D721Med (cell line): ENCODE results near the gene KCNT1.

Experiments used
- DNase-seq: peaks from one replicate; pipeline ENCODE4 v3.0.0; 2011; ENCODE audit warnings: low spot score; ENCODE audit not compliant: insufficient read length
- FAIRE-seq: peaks from 2 replicates; lab custom pipeline; 2011; peaks lifted over from hg19 to GRCh38; lab: Jason Lieb, UNC
- TF ChIP-seq, protein P1 (sequence below): IDR thresholded peaks from 2 replicates; pipeline ENCODE4 v1.5.1; 2012; ENCODE audit warnings: mild to moderate bottlenecking, control low read depth; ENCODE audit not compliant: insufficient read depth; ENCODE audit errors: missing control alignments

KCNT1 gene

DNA sequence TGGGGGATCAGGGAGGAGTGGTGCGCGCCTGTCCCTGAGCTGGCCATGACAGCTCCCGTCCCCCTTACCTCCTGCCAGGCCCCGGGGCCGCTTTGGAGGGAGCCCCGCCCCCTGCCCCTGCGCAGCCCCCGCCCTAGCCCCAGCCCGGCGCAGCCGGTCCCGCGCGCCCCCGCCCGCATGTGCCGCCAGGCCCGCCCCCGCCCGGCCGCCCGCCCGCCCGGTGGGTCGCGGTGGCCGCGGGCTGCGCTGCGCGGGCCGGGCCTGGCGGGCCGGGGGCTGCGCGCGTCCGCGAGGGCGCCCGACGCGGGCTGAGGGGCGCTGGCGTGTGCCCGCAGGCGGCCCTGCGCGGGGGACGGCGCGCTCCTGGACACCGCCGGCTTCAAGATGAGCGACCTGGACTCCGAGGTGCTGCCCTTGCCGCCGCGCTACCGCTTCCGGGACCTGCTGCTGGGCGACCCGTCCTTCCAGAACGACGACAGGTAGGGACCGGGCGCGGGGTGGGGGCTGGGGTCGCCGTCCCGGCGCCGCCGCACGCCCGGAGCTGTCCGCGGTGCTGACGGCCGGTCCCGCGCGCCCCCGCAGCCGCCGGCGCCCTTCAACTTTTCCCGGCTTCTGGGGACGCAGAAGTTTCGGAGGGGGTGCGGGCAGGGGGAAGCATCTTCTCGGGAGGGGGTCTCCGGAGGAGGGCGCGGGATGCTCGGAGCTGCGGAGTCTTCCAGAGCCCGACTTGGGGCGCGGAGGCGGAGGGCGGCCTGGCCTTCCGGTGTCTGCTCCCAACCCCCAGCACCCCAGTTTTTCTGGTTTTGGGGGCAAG, 12.5 kb downstream of the KCNT1 start:
- no peak for DNase-seq

DNA sequence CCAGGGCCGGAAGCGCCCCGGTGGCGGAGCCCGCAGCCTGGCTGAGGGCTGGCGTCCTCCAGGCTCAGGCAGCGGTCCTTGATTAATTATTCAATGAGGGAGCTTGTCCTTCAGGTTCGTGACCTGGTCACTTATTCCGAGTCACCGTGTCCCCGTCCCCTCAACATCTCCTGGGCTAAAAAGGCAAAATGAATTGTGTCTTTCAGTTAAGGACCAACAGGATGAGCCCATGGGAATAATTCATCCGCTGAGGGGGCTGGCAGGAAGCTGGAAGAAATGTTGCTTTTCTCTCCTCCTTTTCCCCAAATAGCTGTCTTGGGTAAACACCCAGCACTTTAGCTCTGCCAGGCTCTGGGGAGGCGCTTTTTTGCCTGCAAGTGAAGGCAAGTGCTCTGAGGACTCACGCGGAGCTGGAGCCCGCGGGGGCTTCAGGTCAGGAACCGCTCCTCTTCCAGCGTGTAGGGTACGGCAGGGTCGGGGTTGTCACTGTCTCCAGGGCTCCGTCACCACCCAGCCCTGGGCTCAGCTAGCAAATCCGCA, 13.1 kb downstream of the KCNT1 start:
- TF ChIP-seq, protein P1, sequence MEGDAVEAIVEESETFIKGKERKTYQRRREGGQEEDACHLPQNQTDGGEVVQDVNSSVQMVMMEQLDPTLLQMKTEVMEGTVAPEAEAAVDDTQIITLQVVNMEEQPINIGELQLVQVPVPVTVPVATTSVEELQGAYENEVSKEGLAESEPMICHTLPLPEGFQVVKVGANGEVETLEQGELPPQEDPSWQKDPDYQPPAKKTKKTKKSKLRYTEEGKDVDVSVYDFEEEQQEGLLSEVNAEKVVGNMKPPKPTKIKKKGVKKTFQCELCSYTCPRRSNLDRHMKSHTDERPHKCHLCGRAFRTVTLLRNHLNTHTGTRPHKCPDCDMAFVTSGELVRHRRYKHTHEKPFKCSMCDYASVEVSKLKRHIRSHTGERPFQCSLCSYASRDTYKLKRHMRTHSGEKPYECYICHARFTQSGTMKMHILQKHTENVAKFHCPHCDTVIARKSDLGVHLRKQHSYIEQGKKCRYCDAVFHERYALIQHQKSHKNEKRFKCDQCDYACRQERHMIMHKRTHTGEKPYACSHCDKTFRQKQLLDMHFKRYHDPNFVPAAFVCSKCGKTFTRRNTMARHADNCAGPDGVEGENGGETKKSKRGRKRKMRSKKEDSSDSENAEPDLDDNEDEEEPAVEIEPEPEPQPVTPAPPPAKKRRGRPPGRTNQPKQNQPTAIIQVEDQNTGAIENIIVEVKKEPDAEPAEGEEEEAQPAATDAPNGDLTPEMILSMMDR, result no peak
- FAIRE-seq, result no peak
- no peak for DNase-seq

More for the DNA sequence above, 12.5 kb downstream of the KCNT1 start:
- TF ChIP-seq, protein P1, result no peak
- no peak for FAIRE-seq

DNA sequence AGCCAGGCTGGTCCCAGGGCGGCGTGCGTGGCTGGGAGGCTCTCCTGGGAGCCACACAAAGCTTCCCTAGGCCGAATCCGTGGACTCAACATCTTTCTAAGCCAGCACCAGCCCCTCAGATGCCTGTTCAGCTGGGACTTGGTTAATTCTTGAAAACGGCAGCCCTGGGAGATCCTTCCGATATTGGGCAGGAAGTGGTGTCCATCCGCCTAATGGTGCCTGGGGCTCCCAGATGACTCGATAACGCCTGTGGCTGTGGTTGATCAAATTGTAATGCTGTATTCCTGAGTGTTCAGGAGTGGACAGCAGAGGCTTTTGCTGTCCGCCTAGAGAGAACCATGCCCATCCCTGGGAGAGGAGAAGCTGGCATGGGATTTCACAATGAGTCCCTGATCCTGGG, 14.1 kb downstream of the KCNT1 start:
- DNase-seq (no peak), FAIRE-seq (no peak)
- TF ChIP-seq, protein P1, result no peak

DNA sequence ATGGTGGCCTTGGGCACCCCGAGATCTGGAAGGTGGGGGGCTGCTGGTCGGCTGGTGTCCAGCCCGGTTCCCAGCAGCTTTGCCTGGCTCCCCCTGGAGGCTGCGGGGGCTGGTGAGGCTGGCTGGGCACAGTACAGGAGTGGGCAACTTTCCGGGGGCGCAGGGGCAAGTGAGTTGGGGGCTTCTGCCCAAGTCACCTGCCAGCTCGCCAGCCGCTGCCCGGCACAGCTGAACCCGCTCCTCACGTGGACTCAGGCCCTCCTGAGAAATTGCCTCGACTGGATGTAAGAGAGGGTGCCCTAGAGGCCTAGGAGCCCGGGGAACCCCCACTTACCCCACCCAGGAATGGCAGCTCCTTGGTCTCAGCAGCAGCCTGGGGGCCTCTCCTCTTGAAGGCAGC, 15.4 kb downstream of the KCNT1 start:
- FAIRE-seq (no peak), DNase-seq (no peak)
- TF ChIP-seq, protein P1, result no peak

DNA sequence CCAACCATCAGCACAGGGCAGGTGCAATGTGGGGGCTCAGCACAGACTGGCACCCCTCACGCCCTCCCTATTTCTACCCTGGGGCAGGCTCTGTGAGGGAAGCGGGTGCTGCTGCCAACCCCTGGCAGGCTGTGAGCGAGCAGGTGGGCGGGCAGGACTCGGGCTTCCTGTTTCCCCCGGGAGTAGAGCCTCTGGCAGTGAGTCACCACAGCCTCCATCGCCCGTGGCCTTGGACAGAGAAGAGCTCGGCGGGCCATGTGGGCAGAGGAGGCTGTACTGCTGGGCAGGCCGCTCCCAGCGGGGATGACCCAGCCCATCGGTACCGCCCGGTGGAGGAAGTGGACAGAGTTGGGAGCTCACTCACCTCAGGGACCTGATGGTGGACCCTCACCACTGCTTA, 16.6 kb downstream of the KCNT1 start:
- TF ChIP-seq, protein P1, result no peak
- no peak for DNase-seq
- FAIRE-seq, result no peak

DNA sequence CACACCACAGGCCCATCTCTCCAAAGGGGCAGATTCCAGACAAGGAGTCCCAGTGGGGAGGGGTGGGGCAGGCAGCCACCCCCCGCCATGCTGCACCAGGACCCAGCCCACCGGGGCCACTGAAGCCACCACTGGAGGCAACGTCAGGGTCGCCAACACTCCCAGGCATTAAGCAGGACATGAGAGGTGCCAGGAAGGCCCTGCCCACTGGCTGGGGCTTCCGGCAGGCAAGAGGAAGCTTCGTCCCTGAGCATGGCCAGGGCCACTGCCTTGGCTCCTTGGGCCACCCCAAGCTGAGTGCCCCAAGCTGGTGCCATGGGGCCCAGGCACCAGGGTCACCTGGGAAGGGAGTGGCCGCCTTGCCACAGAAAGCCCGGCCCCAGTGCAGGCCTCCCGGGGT, 17.5 kb downstream of the KCNT1 start:
- DNase-seq (no peak), FAIRE-seq (no peak)
- TF ChIP-seq, protein P1, result no peak

DNA sequence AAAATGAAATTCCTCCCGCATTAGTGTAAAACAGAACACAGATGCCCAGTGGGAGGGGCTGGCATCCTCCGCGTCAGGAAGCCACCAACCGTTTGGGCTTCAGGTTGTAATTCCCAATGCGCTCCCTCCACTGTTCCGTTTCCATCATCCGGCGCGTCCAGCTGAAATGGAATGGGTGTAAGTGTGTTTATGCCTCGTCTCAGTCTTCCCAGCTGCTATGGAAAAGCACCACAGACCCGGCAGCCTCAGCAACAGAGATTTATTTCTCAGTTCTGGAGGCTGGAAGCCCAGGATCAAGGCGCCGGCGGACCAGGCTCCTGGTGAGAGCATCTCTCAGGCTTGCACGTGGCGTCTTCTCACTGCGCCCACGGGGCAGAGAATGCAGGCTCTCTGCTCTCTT, 20.4 kb downstream of the KCNT1 start:
- DNase-seq (no peak), FAIRE-seq (no peak)
- TF ChIP-seq, protein P1, result no peak
